GM12891 (cell line): ENCODE measurements around the gene MAGEA9B. TPM values are rescaled to one million over a fixed set of nuclear protein-coding genes. Genes with fewer than 3 reads are reported as not detected.
A peak's percentile ranks its signal among the peaks of the same experiment; 100 is the strongest.
"Not testable (repeated sequence)": the region's sequence is repeated elsewhere in the genome, so short reads cannot be mapped to it uniquely, and the experiment has no call there.

ENCODE experiments used
- DNase-seq: peaks from one replicate; pipeline ENCODE4 v3.0.0; 2011; ENCODE audit warnings: low spot score; ENCODE audit not compliant: insufficient read length
- FAIRE-seq: peaks from 2 replicates; lab custom pipeline; 2011; peaks lifted over from hg19 to GRCh38; lab: Jason Lieb, UNC
- PAX5 ChIP-seq: IDR thresholded peaks from 2 replicates; pipeline ENCODE4 v1.6.1; 2011; ENCODE audit warnings: low read length, moderate library complexity, mild to moderate bottlenecking; ENCODE audit not compliant: insufficient read depth, severe bottlenecking
- POLR2A ChIP-seq: IDR thresholded peaks from 2 replicates; pipeline ENCODE4 v1.6.1; 2011; ENCODE audit warnings: low read depth, low read length, control low read depth
- POLR2AphosphoS5 ChIP-seq: IDR thresholded peaks from 2 replicates; pipeline ENCODE4 v1.6.1; 2011; ENCODE audit warnings: low read depth, low read length, control low read depth
- POU2F2 ChIP-seq: IDR thresholded peaks from 2 replicates; pipeline ENCODE4 v1.6.1; 2011; ENCODE audit warnings: low read depth, mild to moderate bottlenecking, control low read depth, low read length, moderate library complexity
- SPI1 ChIP-seq: IDR thresholded peaks from 2 replicates; pipeline ENCODE4 v1.6.1; 2011; ENCODE audit warnings: low read depth, low read length, control low read depth
- TAF1 ChIP-seq: IDR thresholded peaks from 2 replicates; pipeline ENCODE4 v1.6.1; 2011; ENCODE audit warnings: low read depth, low read length, control low read depth
- polyA plus RNA-seq: library from polyadenylated mRNA; unstranded; fragments of >200 nt; gene quantifications from one replicate; pipeline ENCODE4 v1.2.1, GENCODE V29; 2012; ENCODE audit warnings: low read depth, missing spikeins, inconsistent platforms; ENCODE audit not compliant: missing spikeins

Gene MAGEA9B
- polyA plus RNA-seq: not detected

GRCh38 chrX:149587359-149587758, at the start of gene MAGEA9B:
Gene MAGEA9B, minus strand, starts transcription at chrX:149587459. Its CDS starts 4,280 bp downstream, at chrX:149583179.
- not testable (repeated sequence) for FAIRE-seq, DNase-seq

GRCh38 chrX:149633511-149633910, 46.3 kb upstream of the MAGEA9B start:
- FAIRE-seq (no peak), DNase-seq (no peak)
- TF ChIP-seq POLR2AphosphoS5 (no peak), SPI1 (no peak), TAF1 (no peak), POU2F2 (no peak), PAX5 (no peak)

GRCh38 chrX:149631234-149632165, 44.2 kb upstream of the MAGEA9B start, which contains the start of gene TMEM185A:
Gene TMEM185A, minus strand, starts transcription at chrX:149631792. Its CDS starts 212 bp downstream, at chrX:149631580.
- no peak for TF ChIP-seq PAX5
- no peak for TF ChIP-seq TAF1
- TF ChIP-seq POLR2AphosphoS5: no peak
- TF ChIP-seq POU2F2: no peak
- TF ChIP-seq SPI1: no peak
- TF ChIP-seq POLR2A: no peak
- DNase-seq (peak; percentile 51), FAIRE-seq (peak; percentile 92)

GRCh38 chrX:149630681-149631233, 43.5 kb upstream of the MAGEA9B start:
- DNase-seq (no peak), FAIRE-seq (peak; percentile 67)
- TF ChIP-seq PAX5: no peak
- TF ChIP-seq POLR2AphosphoS5: no peak
- no peak for TF ChIP-seq POU2F2
- TF ChIP-seq TAF1: no peak
- no peak for TF ChIP-seq SPI1
- no peak for TF ChIP-seq POLR2A

GRCh38 chrX:149629730-149630387, 42.6 kb upstream of the MAGEA9B start:
- no peak for TF ChIP-seq PAX5
- no peak for TF ChIP-seq SPI1
- no peak for DNase-seq
- FAIRE-seq: peak; percentile 58

GRCh38 chrX:149628768-149629167, 41.5 kb upstream of the MAGEA9B start:
- DNase-seq (no peak), FAIRE-seq (no peak)
- no peak for TF ChIP-seq POU2F2
- no peak for TF ChIP-seq SPI1
- no peak for TF ChIP-seq POLR2AphosphoS5
- TF ChIP-seq TAF1: no peak

- TF ChIP-seq TAF1 (no peak), PAX5 (no peak), POU2F2 (no peak), SPI1 (no peak), POLR2AphosphoS5 (no peak), POLR2A (no peak)
- DNase-seq: no peak
- no peak for FAIRE-seq
Measured at GRCh38 chrX:149628280-149628679, 41.0 kb upstream of the MAGEA9B start.

- not testable (repeated sequence) for DNase-seq, FAIRE-seq
Measured at GRCh38 chrX:149626829-149627228, 39.6 kb upstream of the MAGEA9B start.

GRCh38 chrX:149619662-149620061, 32.4 kb upstream of the MAGEA9B start:
- not testable (repeated sequence) for FAIRE-seq, DNase-seq

GRCh38 chrX:149618871-149619270, 31.6 kb upstream of the MAGEA9B start:
- DNase-seq (no peak), FAIRE-seq (no peak)
- no peak for TF ChIP-seq POLR2A
- no peak for TF ChIP-seq PAX5
- TF ChIP-seq TAF1: no peak
- no peak for TF ChIP-seq SPI1
- no peak for TF ChIP-seq POU2F2
- TF ChIP-seq POLR2AphosphoS5: no peak
